CD4-positive, alpha-beta T cell (primary cell): ENCODE results near the gene GPAM. TPM values are rescaled to one million over a fixed set of nuclear protein-coding genes. Genes with fewer than 3 reads are reported as not detected.

ENCODE experiments used
- ATAC-seq: fragments of 200-7000 bp; cut with Tn5 transposase; one replicate; pipeline ENCODE4 v1.10.0; 2022; ENCODE audit warnings: mild to moderate bottlenecking; ENCODE audit not compliant: poor library complexity
- CTCF ChIA-PET: fragments of 350-600 bp; sonication (Branson Sonifier 250); formaldehyde crosslinking; loops from one replicate; lab custom pipeline; 2021; ENCODE audit warnings: antibody characterized with exemption, inconsistent platforms; lab: Charles Lee
- POLR2A ChIA-PET: fragments of 350-600 bp; sonication (Branson Sonifier 250); formaldehyde crosslinking; loops from one replicate; lab custom pipeline; 2021; ENCODE audit warnings: antibody characterized with exemption, inconsistent platforms; lab: Charles Lee
- DNase-seq, 14 experiments: peaks; one replicate each; pipeline ENCODE4 v3.0.0-alpha.2; 2013 to 2020; ENCODE audit warnings: mixed read lengths in 2 of 14
- H3K27ac ChIP-seq, 2 donors: one replicate each; pipeline versions ENCODE4 v1.5.1 to v1.7.0; 2013; ENCODE audit warnings: low read length in 2 of 2, low read depth in 1 of 2, mild to moderate bottlenecking in 1 of 2
- H3K27me3 ChIP-seq, 2 experiments: 1 replicate in 1 of 2; 2 replicates in 1 of 2; pipeline versions ENCODE4 v1.6.1 to v1.7.0; 2013; ENCODE audit warnings: low read length in 2 of 2, control low read depth in 1 of 2, mild to moderate bottlenecking in 1 of 2, moderate library complexity in 1 of 2; ENCODE audit not compliant: insufficient read depth in 2 of 2, control insufficient read depth in 1 of 2
- H3K36me3 ChIP-seq: one replicate; pipeline ENCODE4 v1.6.1; 2013; ENCODE audit warnings: low read length, control low read depth; ENCODE audit not compliant: insufficient read depth
- H3K4me1 ChIP-seq: one replicate; pipeline ENCODE4 v1.6.1; 2013; ENCODE audit warnings: low read length, control low read depth; ENCODE audit not compliant: insufficient read depth
- H3K4me3 ChIP-seq: one replicate; pipeline ENCODE4 v1.5.1; 2013; ENCODE audit warnings: mild to moderate bottlenecking, low read length, moderate library complexity
- H3K9me3 ChIP-seq, 2 experiments: 1 replicate in 1 of 2; 2 replicates in 1 of 2; pipeline versions ENCODE4 v1.6.1 to v1.7.0; 2013; ENCODE audit warnings: low read length in 2 of 2, mild to moderate bottlenecking in 2 of 2, control low read depth in 1 of 2, moderate library complexity in 1 of 2; ENCODE audit not compliant: control insufficient read depth in 1 of 2, insufficient read depth in 1 of 2
- H3K27ac Mint-ChIP-seq: one replicate; pipeline ENCODE4 v1.8.0; 2020; ENCODE audit warnings: mixed read lengths
- H3K27me3 Mint-ChIP-seq: one replicate; pipeline ENCODE4 v1.8.0; 2021; ENCODE audit warnings: mixed read lengths
- H3K36me3 Mint-ChIP-seq: one replicate; pipeline ENCODE4 v1.8.0; 2021; ENCODE audit warnings: low read depth, mixed read lengths
- H3K4me1 Mint-ChIP-seq: one replicate; pipeline ENCODE4 v1.8.0; 2021; ENCODE audit warnings: low read depth, mixed read lengths
- H3K4me3 Mint-ChIP-seq: one replicate; pipeline ENCODE4 v1.8.0; 2020; ENCODE audit warnings: mild to moderate bottlenecking, mixed read lengths
- H3K9me3 Mint-ChIP-seq: one replicate; pipeline ENCODE4 v1.8.0; 2020; ENCODE audit warnings: mixed read lengths
- intact Hi-C, 2 experiments: fragments of 100-400 bp; cut with DNase I in 1 of 2; cut with micrococcal nuclease in 1 of 2; formaldehyde crosslinking; loops; one replicate each; pipeline versions ENCODE4 v1.15.1 to v1.9.0; 2023 to 2025; cut with DNase I, micrococcal nuclease
- total RNA-seq, 174 experiments: library from RNA in 2 of 174; stranded (reverse) in 2 of 174; gene quantifications; one replicate each; pipeline ENCODE4 v1.2.3 and lab custom pipeline; 2021 to 2026
- TF ChIP-seq, protein P1 (sequence below): fragments of 200-600 bp; IDR thresholded peaks from one replicate; pipeline ENCODE4 v1.8.0; 2022; ENCODE audit warnings: antibody characterized with exemption, mild to moderate bottlenecking

Gene GPAM
- total RNA-seq, 2 experiments from 2014 or later: 4.8 to 6.7 TPM

DNA sequence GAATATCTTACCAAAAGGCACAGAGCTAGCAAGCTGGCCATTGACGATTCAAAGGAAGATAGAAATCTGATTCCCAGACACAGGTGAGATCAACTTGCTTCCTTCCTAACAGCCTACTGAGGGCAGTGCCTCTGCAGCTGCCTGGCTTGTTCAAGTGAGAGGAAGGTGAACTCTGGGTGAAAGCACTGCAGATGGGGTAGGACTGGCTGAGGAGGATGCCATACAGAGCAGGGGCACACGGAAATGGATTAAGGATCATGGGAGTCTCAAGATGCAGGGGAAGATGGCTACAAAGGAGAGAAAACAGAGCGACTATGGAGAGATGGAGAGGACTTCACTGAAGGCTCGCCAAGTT, 34.4 kb upstream of the GPAM start:
- no peaks in the 10 kb centered on the region for H3K36me3 ChIP-seq
- no peaks in the 10 kb centered on the region for H3K4me1 ChIP-seq
- H3K27ac ChIP-seq: no peak overlapping the region
- ATAC-seq (no peak), DNase-seq (no peak)
- no peak overlapping the region for H3K27ac Mint-ChIP-seq
- TF ChIP-seq, protein P1, sequence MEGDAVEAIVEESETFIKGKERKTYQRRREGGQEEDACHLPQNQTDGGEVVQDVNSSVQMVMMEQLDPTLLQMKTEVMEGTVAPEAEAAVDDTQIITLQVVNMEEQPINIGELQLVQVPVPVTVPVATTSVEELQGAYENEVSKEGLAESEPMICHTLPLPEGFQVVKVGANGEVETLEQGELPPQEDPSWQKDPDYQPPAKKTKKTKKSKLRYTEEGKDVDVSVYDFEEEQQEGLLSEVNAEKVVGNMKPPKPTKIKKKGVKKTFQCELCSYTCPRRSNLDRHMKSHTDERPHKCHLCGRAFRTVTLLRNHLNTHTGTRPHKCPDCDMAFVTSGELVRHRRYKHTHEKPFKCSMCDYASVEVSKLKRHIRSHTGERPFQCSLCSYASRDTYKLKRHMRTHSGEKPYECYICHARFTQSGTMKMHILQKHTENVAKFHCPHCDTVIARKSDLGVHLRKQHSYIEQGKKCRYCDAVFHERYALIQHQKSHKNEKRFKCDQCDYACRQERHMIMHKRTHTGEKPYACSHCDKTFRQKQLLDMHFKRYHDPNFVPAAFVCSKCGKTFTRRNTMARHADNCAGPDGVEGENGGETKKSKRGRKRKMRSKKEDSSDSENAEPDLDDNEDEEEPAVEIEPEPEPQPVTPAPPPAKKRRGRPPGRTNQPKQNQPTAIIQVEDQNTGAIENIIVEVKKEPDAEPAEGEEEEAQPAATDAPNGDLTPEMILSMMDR: no peak
- ChIA-PET CTCF (no interaction called here), POLR2A (no interaction called here)
- H3K36me3 Mint-ChIP-seq: no peaks in the 10 kb centered on the region
- H3K27me3 Mint-ChIP-seq: peaks cover 18% of the 10 kb centered on the region
- H3K4me1 Mint-ChIP-seq: no peaks in the 10 kb centered on the region
- intact Hi-C loops: no loop called here
- H3K9me3 Mint-ChIP-seq: peaks cover 6% of the 10 kb centered on the region
- peaks cover 0 to 3% of the 10 kb centered on the region in 2 experiments for H3K9me3 ChIP-seq
- H3K27me3 ChIP-seq: peaks cover 0 to 4% of the 10 kb centered on the region in 2 experiments
- H3K4me3 ChIP-seq: no peak overlapping the region
- no peak overlapping the region for H3K4me3 Mint-ChIP-seq

DNA sequence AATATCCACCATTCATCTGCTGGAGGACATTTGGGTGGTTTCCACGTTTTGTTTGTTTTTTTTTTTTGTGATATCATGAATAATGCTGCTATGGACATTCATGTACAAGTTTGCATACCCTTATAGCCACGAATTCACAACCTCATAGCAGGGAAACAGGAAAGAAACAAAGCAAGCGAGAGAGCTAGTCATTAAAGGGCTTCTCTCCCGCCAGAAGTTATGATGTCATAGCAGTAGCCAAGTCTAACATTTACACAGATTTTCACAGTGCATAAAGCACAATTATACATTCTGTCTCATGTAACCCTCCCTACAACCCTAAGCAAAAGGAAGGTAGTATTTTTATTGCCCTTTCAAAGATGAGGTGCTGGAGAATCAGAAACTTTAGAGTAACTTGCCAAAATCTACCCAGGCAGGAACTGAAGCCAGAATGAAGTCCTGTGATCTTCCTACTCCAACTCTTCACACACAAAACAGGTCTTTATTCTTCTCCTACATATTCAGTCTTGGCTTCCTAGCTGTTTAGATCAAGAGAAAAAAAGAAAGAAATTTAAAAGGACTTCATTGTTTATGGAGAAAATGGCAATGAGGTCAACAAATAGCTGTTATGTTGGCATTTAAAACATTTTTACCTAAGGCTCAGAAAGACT, 33.9 kb upstream of the GPAM start:
- CTCF ChIA-PET: no interaction called here

DNA sequence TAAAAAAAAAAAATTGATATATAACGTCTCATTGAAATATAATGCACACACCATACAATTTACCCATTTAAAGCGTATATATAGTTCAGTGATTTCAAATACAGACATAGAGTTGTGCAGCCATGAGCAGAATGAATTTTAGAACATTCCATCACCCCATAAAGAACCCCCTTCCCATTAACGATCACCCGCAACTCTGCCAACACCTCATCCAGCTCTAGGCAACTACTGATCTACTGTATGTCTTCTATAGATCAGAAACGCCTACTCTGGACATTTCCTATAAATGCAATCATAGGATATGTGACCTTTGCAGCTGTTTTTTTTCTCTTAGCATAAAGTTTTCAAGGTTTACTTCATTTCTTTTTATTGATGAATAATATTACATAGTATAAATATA, 33.4 kb upstream of the GPAM start:
- intact Hi-C loops: no loop called here
- H3K4me3 ChIP-seq: no peak overlapping the region
- H3K4me1 ChIP-seq: no peaks in the 10 kb centered on the region
- TF ChIP-seq, protein P1: no peak
- H3K9me3 ChIP-seq: peaks cover 0 to 3% of the 10 kb centered on the region in 2 experiments
- Mint-ChIP-seq H3K4me1 (no peaks in the 10 kb centered on the region), H3K4me3 (no peak overlapping the region), H3K36me3 (no peaks in the 10 kb centered on the region), H3K9me3 (peaks cover 6% of the 10 kb centered on the region), H3K27ac (no peak overlapping the region), H3K27me3 (peaks cover 18% of the 10 kb centered on the region)
- H3K27ac ChIP-seq: no peak overlapping the region
- no peaks in the 10 kb centered on the region for H3K27me3 ChIP-seq
- ChIA-PET POLR2A (no interaction called here), CTCF (no interaction called here)
- DNase-seq (no peak), ATAC-seq (no peak)
- H3K36me3 ChIP-seq: no peaks in the 10 kb centered on the region

More for the DNA sequence above, 33.9 kb upstream of the GPAM start:
- no peak for ATAC-seq
- intact Hi-C loops: no loop called here
- TF ChIP-seq, protein P1: no peak
- POLR2A ChIA-PET: no interaction called here
- no peaks in the 10 kb centered on the region for H3K36me3 Mint-ChIP-seq
- H3K9me3 Mint-ChIP-seq: peaks cover 6% of the 10 kb centered on the region
- Histone ChIP-seq H3K36me3 (no peaks in the 10 kb centered on the region), H3K4me3 (no peak overlapping the region), H3K27ac (no peak overlapping the region), H3K9me3 (peaks cover 0 to 3% of the 10 kb centered on the region in 2 experiments), H3K27me3 (no peaks in the 10 kb centered on the region), H3K4me1 (no peaks in the 10 kb centered on the region)
- no peak overlapping the region for H3K27ac Mint-ChIP-seq
- H3K4me3 Mint-ChIP-seq: no peak overlapping the region
- DNase-seq: no peak
- no peaks in the 10 kb centered on the region for H3K4me1 Mint-ChIP-seq
- H3K27me3 Mint-ChIP-seq: peaks cover 18% of the 10 kb centered on the region
